Bronchial epithelial cell (primary cell): Measurements from ENCODE around the gene DPP10. TPM values are rescaled to one million over a fixed set of nuclear protein-coding genes. Genes with fewer than 3 reads are reported as not detected.

Experiments used
- DNase-seq: peaks from one replicate; pipeline ENCODE4 v3.0.0-alpha.2; 2010; ENCODE audit warnings: low read depth
- FAIRE-seq: peaks from 2 replicates; lab custom pipeline; 2011; peaks lifted over from hg19 to GRCh38; lab: Jason Lieb, UNC
- H3K27me3 ChIP-seq: 2 replicates; pipeline ENCODE4 v1.5.1; 2011; ENCODE audit warnings: low read length; ENCODE audit not compliant: control insufficient read depth, insufficient read depth
- H3K36me3 ChIP-seq: 2 replicates; pipeline ENCODE4 v1.5.1; 2011; ENCODE audit warnings: low read length; ENCODE audit not compliant: control insufficient read depth, insufficient read depth
- H3K4me3 ChIP-seq: 2 replicates; pipeline ENCODE4 v1.5.1; 2011; ENCODE audit warnings: mild to moderate bottlenecking, low read depth, low read length, control low read depth
- CTCF ChIP-seq: IDR thresholded peaks from 2 replicates; pipeline ENCODE4 v1.5.1; 2011; ENCODE audit warnings: mild to moderate bottlenecking, moderate library complexity, low read length, control low read depth, inconsistent platforms; ENCODE audit not compliant: insufficient read depth, severe bottlenecking
- total RNA-seq: library from RNA; depleted of rRNA; stranded (reverse); fragments of >200 nt; gene quantifications from 2 replicates; pipeline ENCODE4 v1.2.1, GENCODE V29; 2014

DPP10 gene
- total RNA-seq, 1 donor from 2014 or later, result 0.26 TPM

DNA sequence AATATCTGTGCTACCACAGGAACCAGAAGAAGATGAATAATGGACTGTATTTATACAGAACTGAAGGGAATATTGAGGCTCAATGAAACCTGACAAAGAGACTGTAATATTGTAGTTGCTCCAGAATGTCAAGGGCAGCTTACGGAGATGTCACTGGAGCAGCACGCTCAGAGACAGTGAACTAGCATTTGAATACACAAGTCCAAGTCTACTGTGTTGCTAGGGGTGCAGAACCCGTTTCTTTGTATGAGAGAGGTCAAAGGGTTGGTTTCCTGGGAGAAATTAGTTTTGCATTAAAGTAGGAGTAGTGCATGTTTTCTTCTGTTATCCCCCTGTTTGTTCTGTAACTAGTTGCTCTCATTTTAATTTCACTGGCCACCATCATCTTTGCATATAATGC, 1399.9 kb downstream of the DPP10 start:
- FAIRE-seq (no peak), DNase-seq (no peak)
- no peak for TF ChIP-seq CTCF
- no peaks in the 10 kb centered on the region for H3K27me3 ChIP-seq
- H3K36me3 ChIP-seq, result no peaks in the 10 kb centered on the region
- no peak overlapping the region for H3K4me3 ChIP-seq

DNA sequence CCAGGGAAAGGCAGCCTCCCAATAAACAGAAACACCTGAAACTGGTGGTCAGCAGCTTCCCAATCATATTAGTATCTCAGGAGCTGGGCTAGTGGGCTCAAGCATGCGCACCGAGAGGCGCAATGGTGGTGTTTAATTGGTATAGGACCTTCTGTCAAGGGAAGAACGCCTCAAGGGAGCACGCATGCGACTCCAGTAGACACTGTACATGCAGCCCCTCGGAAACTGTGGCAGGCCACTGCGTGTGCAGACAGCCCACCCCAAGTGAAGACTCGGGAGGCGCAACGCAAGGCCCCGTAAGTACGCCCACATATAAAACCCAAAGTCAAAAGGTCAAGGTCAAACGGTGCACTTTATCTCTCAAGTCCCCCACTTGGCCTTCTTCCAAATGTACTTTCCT, 1405.8 kb downstream of the DPP10 start:
- FAIRE-seq (no peak), DNase-seq (no peak)
- H3K27me3 ChIP-seq, result no peaks in the 10 kb centered on the region
- no peak overlapping the region for H3K4me3 ChIP-seq
- H3K36me3 ChIP-seq, result no peaks in the 10 kb centered on the region
- no peak for TF ChIP-seq CTCF

DNA sequence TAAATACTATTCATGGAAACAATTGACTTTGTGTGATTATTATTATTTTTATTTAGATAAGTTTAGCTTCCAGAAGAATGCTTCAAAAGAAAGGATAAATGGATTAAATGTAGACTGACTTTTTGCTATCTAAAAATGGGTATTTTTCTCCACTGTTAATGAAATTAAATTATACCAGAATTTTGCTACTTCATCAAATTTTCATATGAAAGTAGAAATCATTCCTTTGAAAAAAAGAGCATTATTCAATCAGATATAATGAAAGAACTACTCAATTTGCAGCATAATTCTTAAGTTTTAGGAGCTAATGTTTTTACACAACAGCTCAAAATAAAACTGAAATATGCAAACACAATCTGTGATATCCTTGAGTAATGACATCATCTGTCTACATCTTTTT, 1424.6 kb downstream of the DPP10 start:
- H3K4me3 ChIP-seq, result no peak overlapping the region
- H3K36me3 ChIP-seq, result no peaks in the 10 kb centered on the region
- FAIRE-seq (no peak), DNase-seq (no peak)
- TF ChIP-seq CTCF, result no peak
- H3K27me3 ChIP-seq, result no peaks in the 10 kb centered on the region

- Histone ChIP-seq H3K4me3 (no peak overlapping the region), H3K27me3 (no peaks in the 10 kb centered on the region), H3K36me3 (no peaks in the 10 kb centered on the region)
- FAIRE-seq (no peak), DNase-seq (no peak)
- TF ChIP-seq CTCF, result no peak
Observed at GRCh38 chr2:115874427-115874826, 1432.0 kb downstream of the DPP10 start.

DNA sequence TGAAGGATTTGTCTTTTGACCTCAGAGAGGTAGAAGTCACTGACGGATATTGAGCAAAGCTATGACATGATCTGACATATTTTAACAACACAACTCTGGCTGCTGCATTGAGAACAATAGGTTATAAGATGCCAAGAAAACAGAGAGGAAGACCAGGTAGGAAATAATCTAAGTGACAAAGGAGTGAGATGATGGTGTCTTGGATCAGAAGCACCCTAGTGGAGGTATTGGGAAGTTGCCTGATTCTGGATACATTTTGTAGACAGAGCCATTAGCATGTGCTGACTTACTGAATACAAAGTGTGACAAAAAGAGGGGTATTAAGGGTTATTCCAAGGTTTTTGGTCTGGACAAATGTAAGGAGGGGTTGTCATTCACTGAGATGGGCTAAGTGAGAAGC, 1438.1 kb downstream of the DPP10 start:
- DNase-seq (no peak), FAIRE-seq (no peak)
- Histone ChIP-seq H3K4me3 (no peak overlapping the region), H3K27me3 (no peaks in the 10 kb centered on the region), H3K36me3 (no peaks in the 10 kb centered on the region)
- no peak for TF ChIP-seq CTCF

- no peaks in the 10 kb centered on the region for H3K27me3 ChIP-seq
- no peak for DNase-seq
- H3K36me3 ChIP-seq, result no peaks in the 10 kb centered on the region
- no peak for FAIRE-seq
- no peak overlapping the region for H3K4me3 ChIP-seq
- TF ChIP-seq CTCF, result no peak
Observed at GRCh38 chr2:115887209-115887776, 1444.9 kb downstream of the DPP10 start.
